Rectal smooth muscle tissue (tissue), 1 donor: ENCODE results near the gene BMAL1.

Source experiments
- H3K27ac ChIP-seq: one replicate; pipeline ENCODE4 v1.7.0; 2013; ENCODE audit warnings: low read depth, low read length, inconsistent platforms
- H3K27me3 ChIP-seq: one replicate; pipeline ENCODE4 v1.7.0; 2013; ENCODE audit warnings: low read length; ENCODE audit not compliant: control insufficient read depth, insufficient read depth
- H3K36me3 ChIP-seq: one replicate; pipeline ENCODE4 v1.7.0; 2013; ENCODE audit warnings: low read length; ENCODE audit not compliant: control insufficient read depth, insufficient read depth
- H3K4me1 ChIP-seq: one replicate; pipeline ENCODE4 v1.7.0; 2013; ENCODE audit warnings: low read length; ENCODE audit not compliant: control insufficient read depth, insufficient read depth
- H3K4me3 ChIP-seq: one replicate; pipeline ENCODE4 v1.7.0; 2013; ENCODE audit warnings: low read length
- H3K9ac ChIP-seq: one replicate; pipeline ENCODE4 v1.7.0; 2013; ENCODE audit warnings: low read length

Gene BMAL1

GRCh38 chr11:13316528-13316961, 39.0 kb downstream of the BMAL1 start:
- Histone ChIP-seq H3K4me1 (peaks cover 3% of the 10 kb centered on the region), H3K36me3 (no peaks in the 10 kb centered on the region), H3K27me3 (no peaks in the 10 kb centered on the region), H3K9ac (no peak overlapping the region), H3K4me3 (no peak overlapping the region), H3K27ac (no peak overlapping the region)

DNA sequence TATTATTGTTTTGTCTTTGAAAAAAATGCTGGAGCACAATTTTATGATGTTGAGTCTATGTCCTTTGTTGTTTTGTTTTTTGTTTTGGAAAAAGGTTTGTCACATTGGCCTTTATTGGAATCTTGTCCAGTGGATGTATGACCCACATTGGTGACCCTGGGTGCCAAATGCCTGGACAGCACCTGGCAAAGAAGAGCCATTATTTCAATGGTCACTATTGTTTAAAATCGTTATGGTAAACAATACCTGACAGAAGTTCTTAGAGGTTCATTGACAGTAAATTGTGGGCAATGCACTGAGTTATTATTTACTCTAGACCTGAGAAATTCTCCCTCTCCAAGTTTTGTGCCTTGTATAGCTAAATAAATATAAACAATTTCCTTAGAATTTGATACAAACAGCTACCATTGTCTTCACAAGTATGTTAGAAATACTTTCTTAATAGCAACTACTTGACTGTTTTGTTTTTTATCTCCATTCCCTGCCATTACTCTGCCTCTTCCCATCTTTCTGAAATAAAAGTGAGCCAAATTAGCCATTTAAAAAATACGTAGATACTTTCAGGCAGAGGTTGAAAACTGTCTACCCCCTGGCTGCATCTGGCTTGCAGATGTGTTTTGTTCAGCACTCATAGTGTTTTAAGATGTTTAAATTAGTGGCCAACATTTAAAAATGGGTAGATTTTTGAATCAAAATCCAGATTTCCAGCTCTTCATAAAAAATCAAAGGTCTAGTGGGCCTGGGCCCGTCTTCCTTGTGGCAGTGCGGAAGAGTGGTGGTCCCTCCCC, 39.9 kb downstream of the BMAL1 start:
- H3K4me3 ChIP-seq: no peak overlapping the region
- H3K27me3 ChIP-seq: no peaks in the 10 kb centered on the region
- no peak overlapping the region for H3K27ac ChIP-seq
- H3K4me1 ChIP-seq: peaks cover 3% of the 10 kb centered on the region
- H3K9ac ChIP-seq: no peak overlapping the region
- no peaks in the 10 kb centered on the region for H3K36me3 ChIP-seq

DNA sequence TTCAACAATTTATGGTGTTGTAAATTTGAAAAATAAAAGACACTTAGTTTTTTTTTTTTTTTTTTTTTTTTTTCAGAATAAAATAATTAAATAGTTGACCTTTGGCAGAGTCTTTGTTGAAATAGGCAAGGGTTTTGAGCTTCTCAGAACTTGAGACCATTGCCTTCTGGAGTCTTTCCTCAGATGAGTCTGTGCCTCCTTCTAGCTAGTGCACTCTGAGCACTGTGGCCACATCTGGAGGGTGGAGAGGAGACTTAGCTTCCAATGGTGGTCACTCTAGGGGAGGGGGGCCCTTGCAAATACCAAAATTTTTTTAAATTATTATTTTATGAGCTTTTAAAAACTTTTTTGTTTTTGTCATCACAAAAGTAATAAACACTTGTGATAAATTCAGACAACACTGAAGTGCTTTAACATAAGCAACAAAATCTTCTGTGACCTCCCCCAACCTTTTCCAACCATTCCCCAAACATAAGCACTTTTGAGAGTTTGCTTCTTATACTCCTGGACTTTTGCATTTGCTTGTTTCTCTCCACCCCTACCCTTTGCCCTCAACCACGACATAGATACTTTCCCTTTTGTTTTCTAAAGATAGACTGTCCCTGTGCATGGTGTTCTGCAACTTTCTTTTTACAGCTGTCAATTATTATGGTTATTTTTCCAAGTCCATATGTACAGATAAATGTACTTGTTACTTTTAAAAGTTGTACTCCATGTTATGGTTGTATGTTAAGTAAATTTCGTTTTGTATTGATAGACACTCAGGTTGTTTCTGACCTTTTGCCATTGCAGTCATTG, 41.1 kb downstream of the BMAL1 start:
- peaks cover 3% of the 10 kb centered on the region for H3K4me1 ChIP-seq

DNA sequence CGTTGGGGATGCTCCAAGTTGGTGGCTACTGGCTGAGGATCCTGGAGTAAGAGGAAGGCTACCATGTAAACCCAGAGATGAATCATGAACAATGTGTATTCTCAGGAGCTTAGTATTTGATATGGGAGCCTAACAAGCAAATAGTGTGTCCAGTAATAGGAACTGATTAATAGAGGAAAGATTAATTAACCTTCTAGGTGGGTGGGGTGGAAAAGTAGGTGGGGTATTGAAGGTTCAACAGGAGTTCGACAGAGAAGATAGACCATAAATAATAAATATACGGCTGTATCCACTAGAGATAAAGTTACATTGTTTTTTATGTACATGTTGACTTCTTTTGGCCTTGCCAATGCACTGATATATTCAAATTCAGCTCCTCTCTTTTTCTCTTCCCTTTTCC, 43.1 kb downstream of the BMAL1 start:
- H3K9ac ChIP-seq: no peak overlapping the region
- H3K36me3 ChIP-seq: no peaks in the 10 kb centered on the region
- no peak overlapping the region for H3K27ac ChIP-seq
- H3K4me1 ChIP-seq: peaks cover 3% of the 10 kb centered on the region
- no peak overlapping the region for H3K4me3 ChIP-seq
- H3K27me3 ChIP-seq: no peaks in the 10 kb centered on the region

More for the DNA sequence above, 41.1 kb downstream of the BMAL1 start:
- no peaks in the 10 kb centered on the region for H3K36me3 ChIP-seq
- H3K27me3 ChIP-seq: no peaks in the 10 kb centered on the region
- no peak overlapping the region for H3K9ac ChIP-seq
- no peak overlapping the region for H3K27ac ChIP-seq
- no peak overlapping the region for H3K4me3 ChIP-seq

DNA sequence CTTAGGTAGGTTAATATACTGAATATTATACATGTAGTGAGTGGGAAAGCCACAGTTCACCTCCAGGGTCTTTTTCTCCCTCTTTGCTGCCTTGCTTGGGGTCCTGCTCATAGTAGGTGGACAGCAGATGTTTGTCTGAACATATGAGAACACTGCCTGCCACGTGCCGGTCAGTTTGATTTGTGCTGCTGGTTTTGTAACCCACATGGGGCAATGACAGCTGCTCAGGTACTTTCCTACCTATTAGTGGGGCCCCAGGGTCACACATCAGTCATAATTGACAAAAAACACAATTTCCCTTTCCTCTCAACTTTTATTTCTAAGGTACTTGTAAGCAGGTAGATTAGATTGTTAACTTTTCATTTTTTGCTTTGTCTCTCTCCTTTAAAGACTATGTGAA, 43.8 kb downstream of the BMAL1 start:
- peaks cover 3% of the 10 kb centered on the region for H3K4me1 ChIP-seq
- no peak overlapping the region for H3K4me3 ChIP-seq
- H3K36me3 ChIP-seq: no peaks in the 10 kb centered on the region
- H3K27ac ChIP-seq: no peak overlapping the region
- no peak overlapping the region for H3K9ac ChIP-seq
- no peaks in the 10 kb centered on the region for H3K27me3 ChIP-seq

- no peaks in the 10 kb centered on the region for H3K27me3 ChIP-seq
- H3K4me3 ChIP-seq: no peak overlapping the region
- H3K27ac ChIP-seq: no peak overlapping the region
- H3K9ac ChIP-seq: no peak overlapping the region
- no peaks in the 10 kb centered on the region for H3K4me1 ChIP-seq
- no peaks in the 10 kb centered on the region for H3K36me3 ChIP-seq
Observed at GRCh38 chr11:13324141-13324540, 46.6 kb downstream of the BMAL1 start.

GRCh38 chr11:13324709-13325108, 47.1 kb downstream of the BMAL1 start:
- H3K9ac ChIP-seq: no peak overlapping the region
- no peaks in the 10 kb centered on the region for H3K27me3 ChIP-seq
- H3K36me3 ChIP-seq: no peaks in the 10 kb centered on the region
- no peak overlapping the region for H3K27ac ChIP-seq
- H3K4me3 ChIP-seq: no peak overlapping the region
- peaks cover 4% of the 10 kb centered on the region for H3K4me1 ChIP-seq

DNA sequence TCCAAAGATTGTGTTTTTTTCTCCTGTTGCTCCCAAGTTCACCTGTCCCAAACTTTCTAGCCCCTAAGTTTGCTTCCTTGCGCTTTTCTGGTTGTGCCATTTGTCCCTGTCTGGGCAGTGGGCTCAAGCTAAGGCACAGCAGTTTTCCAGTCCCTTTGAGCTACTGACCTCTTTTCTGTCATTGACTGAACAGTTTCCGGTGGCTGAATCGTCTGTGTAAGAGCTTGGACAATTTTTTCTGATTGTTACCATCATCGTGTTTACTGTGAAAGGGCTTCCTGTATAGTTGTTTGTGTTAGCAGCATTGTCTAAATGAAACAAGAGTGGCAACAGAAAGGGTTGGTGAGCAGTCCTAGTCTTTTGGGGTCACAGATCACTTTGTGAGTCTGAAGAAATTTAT, 49.8 kb downstream of the BMAL1 start:
- Histone ChIP-seq H3K9ac (no peak overlapping the region), H3K27me3 (no peaks in the 10 kb centered on the region), H3K27ac (no peak overlapping the region), H3K4me1 (peaks cover 11% of the 10 kb centered on the region), H3K4me3 (no peak overlapping the region), H3K36me3 (no peaks in the 10 kb centered on the region)

GRCh38 chr11:13328286-13328685, 50.7 kb downstream of the BMAL1 start:
- H3K9ac ChIP-seq: no peak overlapping the region
- H3K27ac ChIP-seq: no peak overlapping the region
- H3K27me3 ChIP-seq: no peaks in the 10 kb centered on the region
- no peaks in the 10 kb centered on the region for H3K36me3 ChIP-seq
- no peak overlapping the region for H3K4me3 ChIP-seq
- H3K4me1 ChIP-seq: peaks cover 11% of the 10 kb centered on the region

- H3K9ac ChIP-seq: no peak overlapping the region
- H3K4me1 ChIP-seq: peaks cover 11% of the 10 kb centered on the region
- no peaks in the 10 kb centered on the region for H3K36me3 ChIP-seq
- no peak overlapping the region for H3K4me3 ChIP-seq
- no peak overlapping the region for H3K27ac ChIP-seq
- H3K27me3 ChIP-seq: no peaks in the 10 kb centered on the region
Observed at GRCh38 chr11:13329670-13330356, 52.2 kb downstream of the BMAL1 start.

DNA sequence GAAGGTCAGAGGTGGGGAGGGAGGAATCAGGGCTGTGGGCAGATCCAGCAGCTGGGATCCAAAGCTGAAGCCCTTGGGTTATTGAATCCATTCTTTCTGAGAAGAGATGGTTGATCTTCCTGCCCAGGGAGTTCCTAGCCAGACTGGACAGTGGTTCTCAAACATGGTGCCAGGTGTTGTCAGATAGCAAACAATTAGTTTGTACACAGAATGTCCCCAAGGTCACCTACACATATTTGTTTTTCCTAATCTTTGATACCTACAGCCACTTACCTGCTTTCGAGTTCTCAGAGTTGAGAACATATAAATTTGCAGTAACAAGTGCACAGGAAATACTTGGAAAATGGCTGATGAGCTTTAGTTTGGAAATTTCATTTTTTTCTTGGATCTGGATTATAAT, 54.5 kb downstream of the BMAL1 start:
- Histone ChIP-seq H3K36me3 (no peaks in the 10 kb centered on the region), H3K4me3 (no peak overlapping the region), H3K27me3 (no peaks in the 10 kb centered on the region), H3K27ac (no peak overlapping the region), H3K4me1 (peaks cover 11% of the 10 kb centered on the region), H3K9ac (no peak overlapping the region)

- H3K4me1 ChIP-seq: peaks cover 13% of the 10 kb centered on the region
- no peak overlapping the region for H3K27ac ChIP-seq
- no peak overlapping the region for H3K9ac ChIP-seq
Observed at GRCh38 chr11:13333456-13333957, 55.9 kb downstream of the BMAL1 start.

More at GRCh38 chr11:13333456-13333957, 55.9 kb downstream of the BMAL1 start:
- H3K27me3 ChIP-seq: no peaks in the 10 kb centered on the region
- H3K36me3 ChIP-seq: no peaks in the 10 kb centered on the region
- H3K4me3 ChIP-seq: no peak overlapping the region
